Thyroid gland (tissue), 4 donors: ENCODE measurements around the gene SLC22A9. TPM values are rescaled to one million over a fixed set of nuclear protein-coding genes. Genes with fewer than 3 reads are reported as not detected.

Experiments used
- DNase-seq, 2 donors: peaks; one replicate each; pipeline ENCODE4 v3.0.0-alpha.2; 2019
- H3K27ac ChIP-seq, 3 donors: fragments of 200-600 bp; sonication (generic); 1 replicate in 2 of 3; 2 replicates in 1 of 3; pipeline ENCODE4 v1.5.1; 2016 to 2019; ENCODE audit warnings: mild to moderate bottlenecking in 1 of 3, moderate library complexity in 1 of 3
- H3K27me3 ChIP-seq: fragments of 200-600 bp; sonication (generic); one replicate; pipeline ENCODE4 v1.5.1; 2019
- H3K36me3 ChIP-seq, 2 donors: fragments of 200-600 bp; sonication (generic); one replicate each; pipeline ENCODE4 v1.5.1; 2016 to 2019
- H3K4me1 ChIP-seq, 2 donors: fragments of 200-600 bp; sonication (generic); one replicate each; pipeline ENCODE4 v1.5.1; 2017 to 2019
- H3K4me3 ChIP-seq, 3 donors: fragments of 200-600 bp; sonication (generic); replicated peaks in 1 of 3; 1 replicate in 2 of 3; 2 replicates in 1 of 3; pipeline ENCODE4 v1.5.1; 2016; ENCODE audit warnings: mild to moderate bottlenecking in 1 of 3
- H3K9me3 ChIP-seq: fragments of 200-600 bp; sonication (generic); one replicate; pipeline ENCODE4 v1.5.1; 2017
- CTCF ChIP-seq, 6 experiments: fragments of 200-600 bp in 3 of 6; fragments of 450-650 bp in 3 of 6; sonication (generic) in 3 of 6; IDR thresholded peaks; one replicate each; pipeline ENCODE4 v1.5.1; 2016 to 2019; ENCODE audit warnings: antibody characterized with exemption in 6 of 6, mild to moderate bottlenecking in 2 of 6, inconsistent platforms in 1 of 6, moderate library complexity in 1 of 6
- POLR2A ChIP-seq, 2 donors: fragments of 450-650 bp; IDR thresholded peaks; one replicate each; pipeline ENCODE4 v1.6.1; 2017; ENCODE audit warnings: antibody characterized with exemption in 2 of 2, mild to moderate bottlenecking in 2 of 2, moderate library complexity in 1 of 2
- whole genome bisulfite sequencing, 2 donors: methylation state at CpG; one replicate each; pipeline ENCODE4 v1.1.5; 2017; 5-methylcytosine and 5-hydroxymethylcytosine counted together
- intact Hi-C: fragments of 100-400 bp; cut with DNase I; formaldehyde crosslinking; loops from one replicate; pipeline ENCODE4 v1.15.1; 2023
- total RNA-seq, 4 donors: library from RNA; depleted of rRNA; stranded (reverse); fragments of >200 nt; gene quantifications; one replicate each; pipeline ENCODE4 v1.2.3, GENCODE V29; 2016

Gene SLC22A9
- total RNA-seq, 4 donors from 2014 or later = not detected

GRCh38 chr11:63352144-63352543 lies 17.4 kb upstream of the SLC22A9 start:
- Histone ChIP-seq H3K27ac (no peak overlapping the region), H3K9me3 (no peaks in the 10 kb centered on the region), H3K4me1 (no peaks in the 10 kb centered on the region), H3K27me3 (no peaks in the 10 kb centered on the region), H3K4me3 (no peak overlapping the region), H3K36me3 (no peaks in the 10 kb centered on the region)
- 80 to 84% methylated on average over 4 of the region's 4 CpGs for WGBS, 2 donors
- intact Hi-C loops = no loop called here
- no peak for TF ChIP-seq CTCF (IDR thresholded peaks at IDR 0.05)
- no peak for TF ChIP-seq POLR2A (IDR thresholded peaks at IDR 0.05)
- no peak for DNase-seq

- H3K36me3 ChIP-seq = no peaks in the 10 kb centered on the region
- H3K27me3 ChIP-seq = no peaks in the 10 kb centered on the region
- no peak overlapping the region for H3K27ac ChIP-seq
- H3K4me3 ChIP-seq = no peak overlapping the region
- H3K9me3 ChIP-seq = no peaks in the 10 kb centered on the region
- TF ChIP-seq POLR2A (IDR thresholded peaks at IDR 0.05) (no peak), CTCF (IDR thresholded peaks at IDR 0.05) (no peak)
- DNase-seq = no peak
- H3K4me1 ChIP-seq = no peaks in the 10 kb centered on the region
- 70 to 77% methylated on average over 1 of the region's 1 CpG for WGBS, 2 donors
- intact Hi-C loops = no loop called here
These were observed 7.3 kb upstream of the SLC22A9 start for GRCh38 chr11:63362196-63362793.

GRCh38 chr11:63369971-63370588 lies 495 bp downstream of the SLC22A9 start:
- DNase-seq = no peak
- Histone ChIP-seq H3K4me1 (no peaks in the 10 kb centered on the region), H3K9me3 (no peaks in the 10 kb centered on the region), H3K27ac (no peak overlapping the region), H3K36me3 (no peaks in the 10 kb centered on the region), H3K4me3 (no peak overlapping the region), H3K27me3 (no peaks in the 10 kb centered on the region)
- no peak for TF ChIP-seq CTCF (IDR thresholded peaks at IDR 0.05)
- no peak for TF ChIP-seq POLR2A (IDR thresholded peaks at IDR 0.05)
- intact Hi-C loops = no loop called here
- 87% methylated on average over 7 of the region's 7 CpGs for WGBS, 2 donors

- TF ChIP-seq CTCF (IDR thresholded peaks at IDR 0.05) (no peak), POLR2A (IDR thresholded peaks at IDR 0.05) (no peak)
- H3K4me1 ChIP-seq = no peaks in the 10 kb centered on the region
- no peak overlapping the region for H3K4me3 ChIP-seq
- no peak for DNase-seq
- H3K27ac ChIP-seq = no peak overlapping the region
- H3K9me3 ChIP-seq = no peaks in the 10 kb centered on the region
- no peaks in the 10 kb centered on the region for H3K36me3 ChIP-seq
- H3K27me3 ChIP-seq = no peaks in the 10 kb centered on the region
- 79 to 82% methylated on average over 2 of the region's 2 CpGs for WGBS, 2 donors
- intact Hi-C loops = no loop called here
These were observed 1.8 kb downstream of the SLC22A9 start for GRCh38 chr11:63371396-63371795.

GRCh38 chr11:63375434-63375833 lies 5.8 kb downstream of the SLC22A9 start:
- no peaks in the 10 kb centered on the region for H3K9me3 ChIP-seq
- no peak for TF ChIP-seq POLR2A (IDR thresholded peaks at IDR 0.05)
- no peak for TF ChIP-seq CTCF (IDR thresholded peaks at IDR 0.05)
- no peaks in the 10 kb centered on the region for H3K27me3 ChIP-seq
- 60 to 71% methylated on average over 2 of the region's 2 CpGs for WGBS, 2 donors
- intact Hi-C loops = no loop called here
- H3K4me3 ChIP-seq = no peak overlapping the region
- H3K27ac ChIP-seq = no peak overlapping the region
- no peak for DNase-seq
- no peaks in the 10 kb centered on the region for H3K4me1 ChIP-seq
- H3K36me3 ChIP-seq = no peaks in the 10 kb centered on the region
